HepG2 (cell line): Measurements from ENCODE around the gene TBC1D10B. TPM values are rescaled to one million over a fixed set of nuclear protein-coding genes. Genes with fewer than 3 reads are reported as not detected.

Experiments used
- CEBPZ ChIP-seq: IDR thresholded peaks from 2 replicates; pipeline ENCODE4 v1.6.1; 2012; ENCODE audit warnings: low read length, improper control_type of control experiment
- FOSL2 ChIP-seq: sonication (generic); formaldehyde crosslinking; IDR thresholded peaks from 2 replicates; pipeline ENCODE4 v1.4.0; 2020; ENCODE audit warnings: missing genetic modification reagents
- HES4 ChIP-seq: sonication (generic); formaldehyde crosslinking; IDR thresholded peaks from 2 replicates; pipeline ENCODE4 v1.9.0; 2021; ENCODE audit warnings: mild to moderate bottlenecking, missing genetic modification reagents, borderline replicate concordance
- MEF2D ChIP-seq: sonication (generic); formaldehyde crosslinking; IDR thresholded peaks from 2 replicates; pipeline ENCODE4 v1.5.1; 2020; ENCODE audit warnings: mild to moderate bottlenecking, missing genetic modification reagents
- MIER3 ChIP-seq: IDR thresholded peaks from 2 replicates; pipeline ENCODE4 v1.6.1; 2016; ENCODE audit warnings: missing compliant biosample characterization, borderline replicate concordance
- NBN ChIP-seq: fragments of 450-650 bp; conservative IDR thresholded peaks from 2 replicates; pipeline ENCODE4 v1.6.1; 2017
- RXRB ChIP-seq: IDR thresholded peaks from 2 replicates; pipeline ENCODE4 v1.6.1; 2016; ENCODE audit warnings: borderline replicate concordance, missing genetic modification reagents, missing compliant biosample characterization
- XRCC5 ChIP-seq: fragments of 200-400 bp; formaldehyde crosslinking; optimal IDR thresholded peaks from 2 replicates; pipeline ENCODE3; 2017; ENCODE audit warnings: mild to moderate bottlenecking, low read length
- ZBTB4 ChIP-seq: sonication (generic); formaldehyde crosslinking; IDR thresholded peaks from 2 replicates; pipeline ENCODE4 v1.4.0; 2020; ENCODE audit warnings: missing genetic modification reagents, mild to moderate bottlenecking, borderline replicate concordance
- ZNF17 ChIP-seq: sonication (generic); formaldehyde crosslinking; IDR thresholded peaks from 2 replicates; pipeline ENCODE4 v1.5.0; 2020; ENCODE audit warnings: mild to moderate bottlenecking, missing genetic modification reagents
- ZNF441 ChIP-seq: sonication (generic); formaldehyde crosslinking; IDR thresholded peaks from 2 replicates; pipeline ENCODE4 v1.7.0; 2021; ENCODE audit warnings: missing genetic modification reagents, borderline replicate concordance
- ZNF552 ChIP-seq: sonication (generic); formaldehyde crosslinking; IDR thresholded peaks from 2 replicates; pipeline ENCODE4 v1.9.0; 2022; ENCODE audit warnings: missing genetic modification reagents, mild to moderate bottlenecking, borderline replicate concordance
- ZNF558 ChIP-seq: sonication (generic); formaldehyde crosslinking; IDR thresholded peaks from 2 replicates; pipeline ENCODE4 v1.9.0; 2022; ENCODE audit warnings: mild to moderate bottlenecking, missing genetic modification reagents, borderline replicate concordance
- ZNF746 ChIP-seq: sonication (generic); formaldehyde crosslinking; IDR thresholded peaks from 2 replicates; pipeline ENCODE4 v1.8.0; 2022; ENCODE audit warnings: mild to moderate bottlenecking, missing genetic modification reagents
- ZNF878 ChIP-seq: sonication (generic); formaldehyde crosslinking; IDR thresholded peaks from 2 replicates; pipeline ENCODE4 v1.8.1; 2023; ENCODE audit warnings: mild to moderate bottlenecking, missing genetic modification reagents, moderate library complexity
- polyA plus RNA-seq, 8 experiments: library from polyadenylated mRNA; depleted of rRNA in 3 of 8; stranded (reverse) in 7 of 8; unstranded in 1 of 8; fragments of >200 nt; fragmentation: Illumina TruSeq in 4 of 8; extraction: Trizol in 4 of 8; gene quantifications; 2 replicates each; pipeline versions ENCODE4 v1.2.1 to v1.2.3, GENCODE V29; 2011 to 2016; ENCODE audit warnings: low read depth in 4 of 8, missing spikeins in 1 of 8, mixed read lengths in 1 of 8; ENCODE audit not compliant: insufficient read depth in 1 of 8
- total RNA-seq, 5 experiments: library from RNA; depleted of rRNA; stranded (reverse); fragments of >200 nt; fragmentation: Illumina TruSeq; extraction: Trizol; gene quantifications; 2 replicates each; pipeline ENCODE4 v1.2.3, GENCODE V29; 2016; ENCODE audit warnings: low read depth in 1 of 5
- TF ChIP-seq, protein P1 (sequence below): sonication (generic); formaldehyde crosslinking; IDR thresholded peaks from 2 replicates; pipeline ENCODE4 v1.4.0; 2020; ENCODE audit warnings: mild to moderate bottlenecking, missing genetic modification reagents
- TF ChIP-seq, protein P2 (sequence below): sonication (generic); formaldehyde crosslinking; IDR thresholded peaks from 2 replicates; pipeline ENCODE4 v1.4.0; 2020; ENCODE audit warnings: missing genetic modification reagents
- TF ChIP-seq, protein P3 (sequence below): sonication (generic); formaldehyde crosslinking; IDR thresholded peaks from 2 replicates; pipeline ENCODE4 v1.5.0; 2020; ENCODE audit warnings: missing genetic modification reagents
- TF ChIP-seq, protein P4 (sequence below): sonication (generic); formaldehyde crosslinking; IDR thresholded peaks from 2 replicates; pipeline ENCODE4 v1.5.0; 2020; ENCODE audit warnings: mild to moderate bottlenecking, missing genetic modification reagents

The TBC1D10B gene
- total and polyA plus RNA-seq, 2 of the 13 experiments (the other 11 are each of a cell fraction or from before 2014, with no cell fraction given), result 15.7 to 24.8 TPM

GRCh38 chr16:30379158-30379783 is 9.0 kb upstream of the TBC1D10B start (continued):
- TF ChIP-seq ZNF558, result no peak
- no peak for TF ChIP-seq ZNF746 (CRISPR knock-in tag)
- peak; percentile 17; the same call in 1 of the 2 replicates for TF ChIP-seq ZNF441 (CRISPR knock-in tag)
- TF ChIP-seq CEBPZ, result no peak
- no peak for TF ChIP-seq FOSL2 (CRISPR knock-in tag)
- no peak for TF ChIP-seq MIER3
- TF ChIP-seq, protein P1, sequence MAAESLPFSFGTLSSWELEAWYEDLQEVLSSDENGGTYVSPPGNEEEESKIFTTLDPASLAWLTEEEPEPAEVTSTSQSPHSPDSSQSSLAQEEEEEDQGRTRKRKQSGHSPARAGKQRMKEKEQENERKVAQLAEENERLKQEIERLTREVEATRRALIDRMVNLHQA (CRISPR knock-in tag), result no peak
- TF ChIP-seq, protein P2, sequence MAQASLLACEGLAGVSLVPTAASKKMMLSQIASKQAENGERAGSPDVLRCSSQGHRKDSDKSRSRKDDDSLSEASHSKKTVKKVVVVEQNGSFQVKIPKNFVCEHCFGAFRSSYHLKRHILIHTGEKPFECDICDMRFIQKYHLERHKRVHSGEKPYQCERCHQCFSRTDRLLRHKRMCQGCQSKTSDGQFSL, result peak; percentile 58; the same call in 1 of the 2 replicates
- TF ChIP-seq, protein P3, sequence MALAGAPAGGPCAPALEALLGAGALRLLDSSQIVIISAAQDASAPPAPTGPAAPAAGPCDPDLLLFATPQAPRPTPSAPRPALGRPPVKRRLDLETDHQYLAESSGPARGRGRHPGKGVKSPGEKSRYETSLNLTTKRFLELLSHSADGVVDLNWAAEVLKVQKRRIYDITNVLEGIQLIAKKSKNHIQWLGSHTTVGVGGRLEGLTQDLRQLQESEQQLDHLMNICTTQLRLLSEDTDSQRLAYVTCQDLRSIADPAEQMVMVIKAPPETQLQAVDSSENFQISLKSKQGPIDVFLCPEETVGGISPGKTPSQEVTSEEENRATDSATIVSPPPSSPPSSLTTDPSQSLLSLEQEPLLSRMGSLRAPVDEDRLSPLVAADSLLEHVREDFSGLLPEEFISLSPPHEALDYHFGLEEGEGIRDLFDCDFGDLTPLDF (CRISPR knock-in tag), result no peak
- TF ChIP-seq, protein P4, sequence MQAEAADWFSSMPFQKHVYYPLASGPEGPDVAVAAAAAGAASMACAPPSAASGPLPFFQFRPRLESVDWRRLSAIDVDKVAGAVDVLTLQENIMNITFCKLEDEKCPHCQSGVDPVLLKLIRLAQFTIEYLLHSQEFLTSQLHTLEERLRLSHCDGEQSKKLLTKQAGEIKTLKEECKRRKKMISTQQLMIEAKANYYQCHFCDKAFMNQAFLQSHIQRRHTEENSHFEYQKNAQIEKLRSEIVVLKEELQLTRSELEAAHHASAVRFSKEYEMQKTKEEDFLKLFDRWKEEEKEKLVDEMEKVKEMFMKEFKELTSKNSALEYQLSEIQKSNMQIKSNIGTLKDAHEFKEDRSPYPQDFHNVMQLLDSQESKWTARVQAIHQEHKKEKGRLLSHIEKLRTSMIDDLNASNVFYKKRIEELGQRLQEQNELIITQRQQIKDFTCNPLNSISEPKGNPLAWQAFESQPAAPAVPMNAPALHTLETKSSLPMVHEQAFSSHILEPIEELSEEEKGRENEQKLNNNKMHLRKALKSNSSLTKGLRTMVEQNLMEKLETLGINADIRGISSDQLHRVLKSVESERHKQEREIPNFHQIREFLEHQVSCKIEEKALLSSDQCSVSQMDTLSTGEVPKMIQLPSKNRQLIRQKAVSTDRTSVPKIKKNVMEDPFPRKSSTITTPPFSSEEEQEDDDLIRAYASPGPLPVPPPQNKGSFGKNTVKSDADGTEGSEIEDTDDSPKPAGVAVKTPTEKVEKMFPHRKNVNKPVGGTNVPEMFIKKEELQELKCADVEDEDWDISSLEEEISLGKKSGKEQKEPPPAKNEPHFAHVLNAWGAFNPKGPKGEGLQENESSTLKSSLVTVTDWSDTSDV (CRISPR knock-in tag), result peak; percentile 19; the same call in 1 of the 2 replicates
- TF ChIP-seq ZNF878 (CRISPR knock-in tag), result no peak
- TF ChIP-seq HES4 (CRISPR knock-in tag), result no peak
- no peak for TF ChIP-seq MEF2D (CRISPR knock-in tag)
- no peak for TF ChIP-seq ZNF17 (CRISPR knock-in tag)
- no peak for TF ChIP-seq NBN
- no peak for TF ChIP-seq RXRB
- TF ChIP-seq ZBTB4 (CRISPR knock-in tag), result no peak
- TF ChIP-seq ZNF552 (CRISPR knock-in tag), result no peak
- no peak for TF ChIP-seq XRCC5
